GM18526 (cell line): ENCODE measurements around the gene SEC61G.

Experiments used
- POLR2A ChIP-seq: IDR thresholded peaks from 3 replicates; pipeline ENCODE4 v1.6.1; 2011; ENCODE audit not compliant: insufficient read length; ENCODE audit errors: extremely low read depth

The SEC61G gene

GRCh38 chr7:54778696-54779540 lies 19.9 kb upstream of the SEC61G start:
- no peak for TF ChIP-seq POLR2A

DNA sequence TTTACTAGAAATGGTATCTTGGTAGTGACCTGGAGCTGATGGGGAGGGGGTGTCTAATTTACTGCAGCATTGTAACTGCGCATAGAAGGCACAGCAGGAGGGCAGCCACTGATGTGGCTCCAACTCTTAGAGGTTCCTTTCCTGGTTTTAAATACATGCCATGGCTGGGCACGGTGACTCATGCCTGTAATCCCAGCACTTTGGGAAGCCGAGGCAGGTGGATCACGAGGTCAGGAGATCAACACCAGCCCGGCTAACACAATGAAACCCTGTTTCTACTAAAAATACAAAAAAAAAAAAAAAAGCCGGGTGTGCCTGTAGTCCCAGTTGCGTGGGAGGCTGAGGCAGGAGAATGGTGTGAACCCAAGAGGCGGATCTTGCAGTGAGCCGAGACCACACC lies 19.2 kb upstream of the SEC61G start:
- TF ChIP-seq POLR2A = no peak

- no peak for TF ChIP-seq POLR2A
Measured at GRCh38 chr7:54774785-54775740, 16.1 kb upstream of the SEC61G start.

- no peak for TF ChIP-seq POLR2A
Measured at GRCh38 chr7:54773472-54774399, 14.7 kb upstream of the SEC61G start.

- no peak for TF ChIP-seq POLR2A
Measured at GRCh38 chr7:54769203-54769602, 10.2 kb upstream of the SEC61G start.

GRCh38 chr7:54764861-54765260 lies 5.8 kb upstream of the SEC61G start:
- TF ChIP-seq POLR2A = no peak

GRCh38 chr7:54757711-54758110 lies 1.3 kb downstream of the SEC61G start:
- TF ChIP-seq POLR2A = no peak

- TF ChIP-seq POLR2A = no peak
Measured at GRCh38 chr7:54749200-54749599, 9.8 kb downstream of the SEC61G start.

DNA sequence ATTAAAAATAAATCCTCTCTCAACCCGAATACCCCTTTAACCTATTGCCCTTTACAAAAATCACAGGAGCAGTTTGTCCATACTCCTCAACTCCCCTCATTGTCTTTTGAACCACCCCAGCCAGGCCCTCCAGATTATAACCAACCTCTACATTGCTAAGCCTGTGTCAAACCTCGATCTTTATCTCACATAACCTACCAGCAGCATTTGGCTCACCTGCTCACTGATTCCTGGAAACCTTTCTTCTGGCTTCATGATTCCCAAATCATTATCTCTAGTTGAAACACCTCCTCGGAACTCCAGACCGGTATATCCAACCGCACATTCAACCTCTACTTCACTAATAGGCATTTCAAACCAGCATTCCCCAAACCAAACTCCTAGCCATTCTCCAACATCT lies 11.8 kb downstream of the SEC61G start:
- TF ChIP-seq POLR2A = no peak

GRCh38 chr7:54743580-54743979 lies 15.4 kb downstream of the SEC61G start:
- TF ChIP-seq POLR2A = no peak

- TF ChIP-seq POLR2A = no peak
Measured at GRCh38 chr7:54738737-54739136, 20.3 kb downstream of the SEC61G start.

DNA sequence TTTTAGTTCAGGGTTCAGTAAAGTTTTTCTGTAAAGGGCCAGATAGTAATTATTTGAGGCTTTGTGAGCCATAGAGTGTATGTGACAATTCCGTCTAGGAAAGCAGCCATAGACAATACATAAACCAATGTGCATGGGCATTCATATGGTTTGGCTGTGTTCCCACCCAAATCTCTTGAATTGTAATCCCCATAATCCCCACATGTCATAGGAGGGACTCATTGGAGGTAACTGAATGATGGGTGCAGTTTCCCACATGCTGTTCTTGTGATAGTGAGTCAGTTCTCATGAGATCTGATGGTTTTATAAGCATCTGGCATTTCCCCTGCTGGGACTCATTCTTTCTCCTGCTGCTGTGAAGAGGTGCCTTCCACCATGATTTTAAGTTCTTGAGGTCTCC lies 29.9 kb downstream of the SEC61G start:
- TF ChIP-seq POLR2A = no peak

GRCh38 chr7:54728411-54728810 lies 30.6 kb downstream of the SEC61G start:
- TF ChIP-seq POLR2A = no peak

GRCh38 chr7:54725255-54725654 lies 33.8 kb downstream of the SEC61G start:
- TF ChIP-seq POLR2A = no peak

- no peak for TF ChIP-seq POLR2A
Measured at GRCh38 chr7:54722502-54722901, 36.5 kb downstream of the SEC61G start.
